NCI-H82 (cell line): Measurements from ENCODE around the gene RAD51B.

ENCODE experiments used
- DNase-seq: peaks from one replicate; lab custom pipeline; 2025; lab: John Stamatoyannopoulos, UW

Gene RAD51B

DNA sequence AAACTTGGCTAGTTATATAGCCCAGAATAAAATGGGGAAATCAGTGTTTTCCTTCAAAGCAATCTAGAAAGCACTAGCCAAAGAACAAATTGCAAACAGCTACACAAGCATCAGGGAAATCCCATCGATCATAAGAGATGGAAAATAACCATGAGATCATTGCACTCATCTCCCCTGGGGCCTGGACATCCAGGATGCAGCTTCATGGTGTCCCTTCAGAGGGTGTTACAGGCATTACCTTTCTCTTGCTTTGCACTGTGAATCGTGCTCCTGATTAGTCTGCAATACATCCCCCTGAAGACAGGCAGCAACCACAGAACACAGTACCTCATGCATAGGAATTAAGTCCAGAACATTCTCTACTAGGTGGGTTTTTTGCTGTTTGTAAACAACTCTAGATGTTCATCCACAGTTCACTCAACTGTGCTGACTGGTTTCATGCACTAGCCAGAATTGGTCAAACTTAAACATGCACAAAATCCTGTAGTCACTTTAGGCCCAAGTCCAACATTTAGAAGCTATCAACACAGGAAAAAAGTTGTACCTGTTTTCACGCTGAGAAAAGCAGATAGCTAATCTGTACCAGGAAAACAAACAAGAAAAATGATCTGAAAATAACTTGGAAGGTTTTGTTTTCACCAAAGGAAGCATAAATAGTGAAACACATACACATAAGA, 853.2 kb downstream of the RAD51B start:
- no peak for DNase-seq

DNA sequence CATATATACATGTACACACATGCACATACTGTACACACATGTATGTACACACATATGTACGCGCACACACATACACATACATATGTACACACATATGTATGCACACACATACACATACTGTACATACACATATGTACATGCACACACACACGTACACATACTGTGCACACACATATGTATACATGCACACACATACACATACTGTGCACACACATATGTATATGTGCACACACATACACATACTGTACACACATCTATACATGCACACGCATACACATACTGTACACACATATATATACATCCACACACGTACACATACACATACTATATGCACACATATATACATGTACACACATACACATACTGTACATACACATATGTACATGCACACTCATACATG, 853.9 kb downstream of the RAD51B start:
- DNase-seq = no peak

DNA sequence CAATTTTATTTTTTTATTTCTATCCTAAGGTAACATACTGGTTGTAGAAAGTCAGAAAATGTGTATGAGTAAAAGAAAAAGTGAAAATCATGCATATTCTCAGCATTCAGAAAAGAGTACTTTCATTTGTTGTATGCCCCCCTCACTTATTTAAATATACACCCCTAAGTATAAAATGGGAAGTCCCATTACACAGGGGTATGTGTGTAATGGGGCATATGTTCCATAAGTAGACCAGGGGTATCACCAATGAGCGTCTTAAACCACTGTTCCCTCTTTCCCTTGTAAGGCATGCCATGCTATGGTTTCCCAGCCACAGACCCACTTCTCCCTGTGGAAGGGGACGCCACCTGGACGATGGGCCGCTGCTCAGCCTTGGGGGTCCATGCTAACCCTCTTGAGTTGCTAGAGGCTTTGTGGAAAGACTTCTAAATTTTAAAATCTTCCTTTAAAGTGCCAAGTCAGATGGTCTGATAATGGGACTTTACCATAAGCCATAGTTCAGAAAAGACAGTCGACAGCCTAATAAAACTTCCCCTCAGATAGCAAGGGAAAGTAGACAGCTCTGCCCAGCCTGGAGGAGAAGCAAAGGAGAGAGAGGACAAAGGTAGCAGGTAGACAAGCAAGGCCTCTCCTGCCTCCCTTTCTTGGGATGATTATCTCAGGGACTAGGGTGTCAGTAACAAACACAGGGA, 855.1 kb downstream of the RAD51B start:
- DNase-seq = no peak

DNA sequence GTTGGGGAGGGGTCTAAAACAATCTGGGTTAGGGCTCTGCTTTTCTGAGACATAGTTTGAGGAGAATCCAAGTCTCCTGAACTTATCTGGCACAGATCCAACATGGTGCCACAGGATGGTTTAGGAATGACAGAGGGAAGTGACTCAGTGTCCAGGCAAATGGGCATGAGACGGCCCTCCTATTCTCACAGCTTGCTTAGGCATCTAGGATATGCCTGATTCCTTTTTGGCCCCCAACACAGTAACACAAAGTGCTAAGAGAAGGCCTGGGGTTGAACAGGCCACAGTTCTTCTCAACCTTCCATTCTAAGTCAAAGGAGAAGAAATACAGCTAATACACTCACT, 855.6 kb downstream of the RAD51B start:
- DNase-seq = no peak

DNA sequence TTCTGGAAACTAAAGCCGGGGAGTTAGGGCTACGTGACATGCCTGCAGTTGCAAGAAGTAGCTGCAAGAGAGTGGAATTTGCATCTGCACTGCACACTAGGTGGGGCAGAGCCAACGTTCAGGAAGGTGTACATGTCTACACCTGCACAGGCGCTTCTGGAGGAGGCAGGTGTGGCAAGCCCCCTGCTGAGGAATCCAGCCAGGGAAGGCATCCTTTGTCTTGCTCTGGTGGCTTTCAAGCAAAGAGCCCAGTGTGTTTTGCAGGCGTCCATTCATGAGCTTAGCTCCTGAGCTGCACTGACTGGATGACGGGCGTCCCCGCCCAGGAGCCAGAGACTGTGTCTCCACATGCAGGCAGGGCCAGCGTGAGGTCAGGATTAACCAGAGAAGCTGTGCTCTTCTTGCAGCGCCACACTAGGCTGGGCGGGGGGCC, 856.9 kb downstream of the RAD51B start:
- DNase-seq = no peak

DNA sequence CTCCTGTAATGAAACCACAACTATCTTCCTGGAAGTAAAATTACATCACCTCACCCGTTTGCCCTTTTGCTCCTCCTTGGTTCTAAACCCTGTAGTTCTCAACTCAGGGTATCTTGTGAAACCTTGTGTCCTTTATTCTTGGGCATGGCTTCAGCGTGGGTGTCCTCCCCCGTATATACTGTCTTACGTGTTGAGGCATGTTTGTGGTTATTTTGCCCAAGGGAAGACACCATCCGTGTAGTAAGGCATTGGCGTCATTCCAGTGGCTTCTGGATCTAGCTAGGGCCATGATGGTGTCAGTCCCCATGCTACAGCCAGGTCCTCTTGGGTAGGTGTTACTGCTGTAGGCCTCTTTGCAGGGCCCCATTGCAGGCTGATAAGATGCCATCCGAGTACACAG, 857.9 kb downstream of the RAD51B start:
- no peak for DNase-seq

DNA sequence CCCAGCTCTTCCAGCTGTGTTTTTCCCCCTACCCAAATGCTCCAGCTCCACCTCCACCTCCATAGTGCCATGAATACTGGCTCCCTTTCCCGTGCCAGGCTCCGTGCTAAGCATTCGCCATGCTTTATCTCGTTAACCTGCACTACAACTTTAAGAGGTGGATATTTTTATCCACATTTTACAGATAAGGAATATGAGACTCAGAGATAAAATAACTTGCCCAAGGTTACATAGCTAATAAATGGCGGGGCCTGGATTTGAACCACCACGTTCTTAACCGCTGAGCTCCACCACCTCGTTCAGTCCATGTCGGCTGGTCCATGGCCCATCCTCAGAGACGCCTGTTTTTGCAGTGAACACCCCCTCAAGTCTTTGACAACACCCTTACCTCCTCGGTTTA, 858.3 kb downstream of the RAD51B start:
- no peak for DNase-seq

DNA sequence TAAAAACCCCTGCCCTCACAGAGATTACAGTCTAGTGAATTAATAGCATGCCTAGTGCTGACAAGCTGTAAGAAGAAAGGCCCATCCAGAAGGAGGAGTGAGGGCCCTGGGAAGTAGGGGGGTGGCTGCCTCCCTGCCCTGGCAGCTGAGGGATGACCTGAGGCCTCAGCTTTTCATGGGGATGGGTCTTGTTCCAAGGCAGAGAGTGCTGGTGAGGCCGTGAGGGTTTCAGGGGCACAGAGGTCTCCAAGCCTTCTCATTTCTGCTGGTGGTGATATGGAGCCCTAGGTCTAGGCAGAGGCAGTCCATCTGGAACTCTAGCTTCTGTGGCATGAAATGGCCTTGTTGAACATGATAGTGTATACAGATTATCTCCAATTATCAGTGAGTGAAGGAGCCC, 858.9 kb downstream of the RAD51B start:
- peak; percentile 69 for DNase-seq

DNA sequence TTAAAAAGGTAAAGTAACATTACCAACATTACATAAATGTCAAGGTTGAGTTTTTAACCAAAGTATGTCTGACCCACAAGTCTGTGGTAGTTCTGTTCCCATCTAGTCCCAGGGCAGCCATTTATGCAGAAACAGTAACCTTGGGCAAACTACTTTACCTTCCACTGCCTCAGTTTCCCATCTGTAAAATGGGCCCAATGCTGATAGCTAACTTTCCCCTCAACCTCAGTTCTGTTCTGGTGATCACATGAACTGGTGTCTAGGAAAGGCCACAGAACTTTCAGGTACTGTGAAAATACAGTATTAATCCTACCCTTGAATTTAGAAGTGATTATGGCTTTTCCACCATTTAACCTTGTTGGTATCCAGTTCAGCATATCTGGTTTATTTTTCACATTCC, 859.7 kb downstream of the RAD51B start:
- DNase-seq = no peak

DNA sequence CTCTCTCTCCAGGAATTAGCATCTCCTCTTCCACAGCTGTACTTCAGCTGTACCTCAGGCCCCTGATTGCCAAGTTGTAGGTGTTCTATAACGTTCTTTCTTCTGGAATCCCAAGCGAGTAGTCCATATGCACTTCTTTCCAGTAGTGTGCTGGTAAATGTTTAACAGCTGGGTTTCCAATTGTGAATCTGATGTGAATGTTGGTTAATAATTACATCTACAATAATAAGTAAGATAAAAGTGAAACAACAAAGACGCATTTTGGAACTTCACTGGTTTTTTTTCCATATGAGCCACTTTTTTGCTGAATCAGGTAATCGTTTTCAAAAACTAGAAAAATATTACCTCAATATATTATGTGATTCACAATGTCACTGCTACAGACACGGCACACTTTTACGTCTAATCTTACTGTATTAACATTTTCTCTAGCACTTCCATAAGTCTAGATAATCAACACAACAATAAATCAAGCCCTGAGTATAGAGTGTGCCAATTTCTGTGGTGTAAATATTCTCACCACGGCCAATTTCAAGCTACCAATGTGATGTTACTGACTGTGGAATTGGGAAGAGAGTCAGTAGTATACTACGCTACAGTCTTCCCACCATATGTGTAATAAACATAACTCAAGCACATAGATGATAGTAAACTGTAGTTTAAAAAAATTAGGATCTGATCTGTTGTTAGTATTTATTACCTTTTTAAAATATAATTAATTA, 860.3 kb downstream of the RAD51B start:
- DNase-seq = no peak

DNA sequence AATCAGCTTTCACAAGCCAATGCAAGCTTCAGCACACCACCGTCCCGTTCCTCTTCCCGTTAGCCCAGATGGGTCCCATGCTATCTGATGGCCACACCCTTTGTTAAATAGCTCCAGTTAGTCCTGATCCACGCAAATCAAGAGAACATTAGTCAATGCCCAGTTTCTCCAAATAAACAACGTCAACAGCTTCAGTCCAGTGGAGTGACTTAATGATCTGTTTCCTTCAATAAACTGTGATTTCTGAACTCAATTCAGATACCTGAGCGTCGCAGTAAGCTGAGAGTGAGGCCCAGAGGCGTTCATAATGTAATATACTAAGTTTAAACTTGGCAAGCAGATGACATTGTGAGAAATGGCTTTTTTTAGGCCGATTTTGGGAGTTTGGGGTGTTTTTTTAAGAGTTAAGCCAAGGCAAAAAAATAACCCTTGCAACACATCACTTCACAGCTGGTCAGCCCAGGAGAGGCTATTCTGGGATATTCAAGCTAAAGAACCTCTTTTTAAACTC, 861.0 kb downstream of the RAD51B start:
- DNase-seq = no peak

DNA sequence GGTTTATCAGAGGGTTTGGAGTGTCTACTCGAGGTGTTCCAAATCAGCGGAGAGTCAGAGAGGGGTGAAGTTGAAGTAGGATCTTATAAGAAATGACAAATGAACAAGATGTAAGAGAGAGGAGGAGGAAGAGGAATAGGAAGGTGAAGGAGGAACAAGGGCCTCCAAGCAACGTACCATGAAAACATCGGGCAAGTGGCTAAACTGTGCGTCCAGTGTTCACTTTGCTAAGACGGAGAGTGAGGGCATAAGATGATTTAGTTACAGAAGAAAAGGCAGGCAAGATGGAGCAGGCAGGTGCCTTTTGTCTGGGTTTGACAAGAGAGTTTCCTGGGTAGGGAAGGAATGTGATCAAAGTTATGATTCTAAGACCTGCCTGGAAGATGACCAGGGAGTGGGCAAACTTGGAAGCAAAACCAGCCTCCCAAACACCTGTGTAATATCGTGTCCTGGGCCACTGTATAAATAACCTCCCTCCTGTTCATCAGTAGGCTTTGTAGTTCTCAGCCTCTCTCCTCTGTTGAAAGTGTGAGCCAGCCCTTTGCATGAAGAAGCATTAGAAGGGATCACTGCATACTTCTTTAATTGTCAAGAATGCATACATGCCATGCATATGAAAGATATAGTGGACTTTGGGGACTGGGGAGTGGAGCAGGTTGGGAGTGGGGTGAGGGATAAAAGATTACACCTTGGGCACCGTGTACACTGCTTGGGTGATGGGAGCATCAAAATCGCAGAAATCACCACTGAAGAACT, 861.9 kb downstream of the RAD51B start:
- DNase-seq = no peak

DNA sequence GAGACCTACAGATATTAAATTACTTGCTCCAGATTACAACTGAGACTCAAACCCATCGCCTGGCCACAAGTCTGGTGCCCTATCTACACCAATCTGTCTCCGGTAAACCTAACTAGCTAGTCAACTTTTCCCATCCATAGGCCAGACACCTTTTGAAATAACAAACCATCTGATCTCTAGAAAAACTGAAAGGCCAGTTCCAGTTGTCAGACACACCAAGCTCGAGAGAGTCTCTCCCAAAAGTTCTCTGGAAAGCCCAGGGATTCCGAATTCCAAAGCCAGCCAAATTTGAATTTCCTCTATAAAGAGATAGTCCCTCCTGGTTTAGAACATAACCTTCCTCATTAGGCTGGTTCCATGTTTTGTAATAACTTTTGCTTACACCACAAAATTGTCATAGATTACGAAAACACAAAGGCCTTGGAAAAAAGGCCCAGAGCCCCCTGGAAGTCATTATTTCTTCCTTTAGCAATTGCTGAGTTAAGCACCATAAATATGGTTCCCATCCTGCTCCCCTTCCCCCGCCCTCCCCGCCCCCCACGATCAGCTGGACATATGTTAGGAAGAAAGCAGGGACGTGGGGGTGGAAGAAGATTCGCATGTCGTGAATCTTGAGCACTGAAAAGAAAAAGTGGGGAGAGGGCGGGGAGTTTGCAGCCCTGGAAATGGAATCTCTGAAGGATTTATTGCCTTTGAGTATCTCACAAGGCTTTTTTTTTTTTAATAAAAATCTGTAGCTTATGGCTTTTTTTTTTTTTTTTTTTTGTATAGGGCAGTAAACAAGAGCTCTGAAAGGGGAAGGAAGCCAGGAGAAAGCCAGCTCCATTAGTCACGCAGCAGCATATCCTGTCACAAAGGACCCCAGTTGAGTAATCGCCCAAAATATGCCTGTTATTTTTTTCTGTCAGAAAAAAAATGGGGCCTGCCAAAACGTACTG, 862.9 kb downstream of the RAD51B start:
- peak; percentile 12 for DNase-seq

DNA sequence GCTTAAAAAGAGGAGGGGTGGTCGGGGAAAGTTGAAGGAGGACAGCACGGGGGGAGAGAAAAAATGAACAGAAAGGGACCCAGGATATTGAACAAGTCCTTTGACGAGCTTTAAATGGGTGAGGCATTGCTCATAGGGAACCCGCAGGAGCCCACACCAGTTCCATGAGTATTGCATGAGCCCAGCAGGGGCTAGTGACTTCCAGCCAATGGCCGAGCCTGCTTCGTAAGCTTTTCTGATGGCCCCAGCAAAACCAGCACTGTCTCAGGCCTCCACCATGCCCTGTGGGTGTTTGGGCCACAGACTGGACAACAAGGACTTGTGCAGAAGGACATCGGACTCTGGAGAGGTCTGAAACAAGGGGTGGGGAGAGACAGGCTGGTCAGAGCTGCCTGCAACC, 863.7 kb downstream of the RAD51B start:
- DNase-seq = no peak

DNA sequence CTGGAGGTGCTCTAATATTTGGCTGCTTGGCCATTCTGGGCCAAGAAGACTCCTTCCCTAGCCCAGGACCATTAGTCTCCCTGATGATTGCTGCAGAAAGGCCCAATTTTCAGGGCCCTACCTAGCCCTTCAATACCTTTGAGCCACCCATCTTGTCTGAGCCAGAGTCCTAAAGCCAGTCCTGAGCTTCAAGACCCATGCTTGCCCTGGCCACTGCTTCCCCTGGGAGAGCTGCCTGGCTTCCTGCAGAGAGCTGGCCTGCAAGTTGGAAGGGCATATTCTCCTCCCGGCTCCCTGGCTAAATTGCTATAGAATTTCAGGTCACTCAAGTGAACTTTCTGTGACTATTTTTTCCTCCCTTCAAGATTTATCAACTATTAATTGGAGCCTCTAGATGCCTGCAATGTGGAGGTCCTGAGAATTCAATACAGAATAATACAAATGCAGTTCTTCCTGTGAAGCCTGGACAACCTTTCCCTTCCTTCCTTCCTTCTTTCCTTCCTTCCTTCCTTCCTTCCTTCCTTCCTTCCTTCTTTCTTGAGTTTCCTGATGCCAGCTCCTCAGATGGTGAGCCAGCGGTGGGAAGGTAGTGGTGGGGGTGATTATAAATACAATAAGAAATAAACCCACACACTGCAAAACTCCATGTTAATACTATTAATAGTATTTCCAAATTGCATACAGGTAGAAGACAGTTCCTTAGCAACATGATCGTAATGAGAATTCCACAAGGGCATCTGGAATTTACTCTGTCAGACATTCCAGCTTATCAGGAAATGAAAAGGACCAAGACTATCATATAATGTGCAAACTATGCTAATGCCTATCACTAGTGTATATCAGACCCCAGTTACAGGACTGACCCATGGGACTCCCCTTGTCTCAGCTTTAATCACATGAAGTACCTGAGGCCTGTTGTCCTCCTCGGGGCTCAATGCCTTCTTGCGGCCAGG, 865.2 kb downstream of the RAD51B start:
- DNase-seq = no peak

DNA sequence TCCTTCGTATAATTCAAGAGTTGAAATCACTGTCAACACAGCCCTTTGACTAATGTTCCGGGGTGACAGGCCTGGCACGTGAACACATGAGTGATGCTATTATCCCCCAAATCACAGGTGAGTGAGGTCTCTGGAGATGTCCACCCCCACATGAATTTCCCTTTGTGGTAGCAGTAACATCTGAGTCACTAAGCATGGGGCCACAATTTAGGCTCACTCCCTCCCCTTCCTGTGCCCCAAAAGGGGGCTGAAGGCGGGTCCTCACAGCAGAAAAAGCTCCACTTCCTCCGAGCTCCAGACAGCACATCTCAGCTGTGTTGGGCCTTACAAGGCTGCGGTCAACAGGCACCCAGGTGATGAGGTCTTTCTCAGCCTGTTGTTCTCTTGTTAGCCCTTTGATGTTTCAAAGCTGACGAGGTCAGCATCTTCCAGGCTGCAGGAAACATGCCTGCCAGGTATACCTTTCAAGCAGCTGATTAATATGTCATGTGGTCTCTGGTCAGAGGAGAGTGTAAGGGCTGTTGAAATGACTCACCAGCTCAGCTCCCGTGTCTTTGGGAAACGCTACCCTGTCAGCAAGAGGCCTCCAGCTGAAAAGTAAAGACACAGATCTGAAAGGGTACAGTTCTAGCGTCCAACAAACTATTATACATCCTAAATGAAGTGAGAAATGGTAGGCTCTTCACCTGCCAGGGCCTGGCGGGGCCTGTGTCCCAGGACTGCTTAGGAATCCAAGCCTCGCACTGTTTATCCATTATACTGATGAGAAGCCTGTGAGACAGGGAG, 866.0 kb downstream of the RAD51B start:
- DNase-seq = no peak

DNA sequence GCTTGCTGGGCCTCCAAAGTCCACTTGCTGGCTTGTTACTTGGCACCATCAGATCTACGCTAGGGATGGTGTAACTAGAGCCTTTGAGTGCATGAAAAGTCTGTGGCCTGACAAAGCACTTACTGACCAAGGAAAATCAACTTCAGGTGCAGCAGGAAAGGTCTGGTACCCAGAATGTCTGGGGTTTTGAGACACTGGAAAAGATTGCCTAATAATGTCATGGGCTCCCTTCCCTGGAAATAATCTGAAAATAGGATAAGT, 866.6 kb downstream of the RAD51B start:
- DNase-seq = no peak

DNA sequence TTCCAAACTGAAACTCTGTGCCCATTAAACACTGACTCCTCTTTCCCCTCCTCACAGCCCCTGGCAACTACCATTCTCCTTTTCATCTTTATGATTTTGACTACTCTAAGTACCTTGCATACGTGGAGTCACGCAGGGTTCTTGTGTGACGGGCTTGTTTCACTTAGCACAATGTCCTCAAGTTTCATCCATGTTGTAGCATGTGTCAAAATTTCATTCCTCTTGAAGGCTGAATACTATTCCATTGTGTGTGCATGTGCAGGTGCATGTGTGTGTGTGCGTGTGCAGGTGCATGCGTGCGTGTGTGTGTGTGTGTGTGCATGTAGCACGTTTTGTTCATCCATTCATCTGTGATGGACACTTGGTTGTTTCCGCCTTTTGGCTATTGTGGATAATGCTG, 867.1 kb downstream of the RAD51B start:
- DNase-seq = no peak

DNA sequence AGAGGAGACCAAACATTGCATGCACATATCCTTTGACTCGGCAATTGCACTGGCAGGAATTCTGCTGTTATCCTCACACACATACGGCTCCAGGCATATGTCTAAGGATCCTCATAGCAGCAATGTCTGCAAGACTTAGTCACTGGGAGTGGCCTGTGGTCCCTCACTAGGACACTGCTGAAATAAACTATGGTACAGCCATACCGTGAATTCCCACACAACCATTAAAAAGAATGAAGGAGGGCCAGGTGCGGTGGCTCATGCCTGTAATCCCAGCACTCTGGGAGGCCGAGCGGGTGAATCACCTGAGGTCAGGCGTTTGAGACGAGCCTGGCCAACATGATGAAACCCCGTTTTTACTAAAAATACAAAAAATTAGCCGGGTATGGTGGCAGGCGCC, 868.2 kb downstream of the RAD51B start:
- DNase-seq = no peak
